HK-2 (cell line): ENCODE results near the gene NUDT22.

Experiments
- DNase-seq: peaks from one replicate; pipeline ENCODE4 v3.0.0-alpha.2; 2018; ENCODE audit not compliant: unreplicated experiment

NUDT22 gene

DNA sequence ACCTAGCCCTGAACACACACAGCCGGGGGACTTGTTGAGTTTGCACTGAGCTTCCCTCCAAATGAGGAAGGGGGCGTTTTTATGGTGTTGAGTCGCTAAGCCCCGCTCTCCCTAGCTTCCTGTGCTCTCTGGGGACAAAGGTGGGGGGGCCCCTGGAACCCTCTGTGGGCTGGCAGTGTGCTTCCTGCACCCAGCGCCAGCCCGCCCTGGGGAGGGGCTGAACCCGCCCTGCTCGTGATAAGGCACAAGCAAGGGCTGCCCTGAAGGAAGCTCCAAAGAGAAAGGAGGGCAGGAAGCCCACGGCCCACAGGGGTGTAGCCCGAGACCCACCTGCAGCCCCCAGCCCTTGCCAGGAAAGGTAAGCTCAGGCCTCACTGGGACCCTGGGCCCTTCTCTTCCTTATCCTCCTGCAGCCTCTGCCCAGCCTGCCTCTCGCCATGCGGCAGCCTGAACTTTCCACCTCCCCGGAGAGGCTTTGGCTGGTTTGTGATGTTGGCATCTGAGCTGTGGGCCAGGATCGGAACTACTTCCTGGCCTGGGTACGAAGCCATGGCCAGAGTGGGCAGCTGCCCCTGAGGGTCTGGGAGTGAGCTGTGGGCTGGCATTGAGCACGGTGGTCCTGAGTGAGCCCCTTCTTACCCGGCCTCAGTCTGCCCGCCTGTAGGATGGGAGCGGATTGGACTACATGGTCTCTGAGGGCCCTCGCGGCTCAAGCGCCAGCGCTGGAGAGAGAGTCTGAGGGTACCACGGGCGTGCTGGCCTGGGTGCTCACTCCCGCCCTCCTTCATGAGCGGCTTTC lies 19.4 kb upstream of the NUDT22 start, which contains the start of gene FERMT3:
TSS of gene FERMT3 (plus strand) at position 265 of the 799 bp plus-strand sequence. CDS start 644 bp downstream, outside the sequence.
- no peak for DNase-seq

DNA sequence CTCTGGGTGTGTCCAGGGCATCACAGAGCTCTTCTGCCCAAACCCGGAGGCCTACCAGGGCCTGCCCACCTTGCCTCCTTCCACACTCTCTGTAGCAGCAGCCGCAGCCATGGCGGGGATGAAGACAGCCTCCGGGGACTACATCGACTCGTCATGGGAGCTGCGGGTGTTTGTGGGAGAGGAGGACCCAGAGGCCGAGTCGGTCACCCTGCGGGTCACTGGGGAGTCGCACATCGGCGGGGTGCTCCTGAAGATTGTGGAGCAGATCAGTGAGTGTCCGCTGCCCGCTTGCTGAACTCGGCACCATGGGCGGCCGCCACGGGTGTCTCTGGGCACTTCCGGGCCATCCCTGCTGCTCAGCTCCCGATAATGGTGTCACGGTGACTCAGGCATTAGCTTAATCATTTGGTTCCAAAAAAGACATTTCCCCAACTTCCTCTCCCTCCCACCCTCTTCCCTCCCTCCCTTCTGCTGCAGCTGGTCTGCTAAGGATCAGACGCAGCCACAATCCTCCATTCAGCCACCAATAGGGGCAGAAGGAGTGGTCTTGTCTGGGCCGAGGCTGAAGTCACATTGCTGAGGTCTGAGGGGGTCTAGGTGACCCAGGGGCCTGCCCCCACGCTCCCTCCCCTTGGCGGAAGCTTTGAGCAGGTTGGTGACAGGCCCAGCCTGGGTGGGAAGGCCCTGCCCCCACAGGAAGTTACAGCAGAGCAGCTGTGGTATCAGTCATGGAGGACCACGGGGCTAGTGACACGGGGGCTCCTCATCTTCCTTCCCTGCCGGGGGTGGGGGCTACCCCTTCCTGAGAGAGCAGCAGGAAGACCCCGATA lies 18.6 kb upstream of the NUDT22 start:
- DNase-seq = no peak

GRCh38 chr11:64208086-64208795 lies 17.8 kb upstream of the NUDT22 start:
- DNase-seq = no peak

- no peak for DNase-seq
Observed at GRCh38 chr11:64208796-64209562, 17.1 kb upstream of the NUDT22 start.

DNA sequence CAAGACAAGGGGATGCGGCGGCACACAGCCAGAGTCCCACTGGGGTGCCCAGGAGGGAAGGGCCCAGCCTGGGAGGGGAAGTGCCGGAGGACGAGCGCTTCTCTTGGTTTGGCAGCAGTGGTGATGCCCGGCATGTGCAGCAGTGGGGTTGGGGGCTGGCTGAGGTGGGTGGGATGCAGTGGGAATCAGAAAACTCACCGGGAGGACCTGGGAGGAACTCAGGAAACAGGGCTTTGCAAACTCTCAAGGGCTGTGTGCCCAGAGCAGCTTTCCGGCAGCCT lies 16.6 kb upstream of the NUDT22 start:
- DNase-seq = no peak

- DNase-seq = no peak
Observed at GRCh38 chr11:64210301-64211020, 15.6 kb upstream of the NUDT22 start.

- no peak for DNase-seq
Observed at GRCh38 chr11:64211181-64211872, 14.7 kb upstream of the NUDT22 start.

DNA sequence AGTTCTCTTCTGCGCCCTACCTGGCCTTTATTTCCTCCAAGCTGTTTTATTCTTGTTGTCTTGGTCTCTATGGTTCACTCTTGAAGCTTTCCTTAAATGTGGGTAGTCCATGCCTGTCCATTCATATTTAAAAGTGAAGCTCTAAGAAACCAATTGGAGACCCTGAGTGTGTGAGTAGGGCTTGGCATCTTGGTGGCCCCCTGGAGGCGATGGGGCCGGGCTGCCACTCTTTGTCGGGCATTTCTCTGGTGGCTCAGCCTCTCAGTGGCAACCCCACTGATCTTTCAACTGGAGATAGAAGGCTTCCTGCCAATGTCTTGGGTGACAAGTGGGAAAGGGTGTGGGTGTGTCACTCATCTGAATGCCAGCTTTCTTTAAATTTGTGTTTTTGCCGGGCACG lies 9.2 kb upstream of the NUDT22 start:
- no peak for DNase-seq

DNA sequence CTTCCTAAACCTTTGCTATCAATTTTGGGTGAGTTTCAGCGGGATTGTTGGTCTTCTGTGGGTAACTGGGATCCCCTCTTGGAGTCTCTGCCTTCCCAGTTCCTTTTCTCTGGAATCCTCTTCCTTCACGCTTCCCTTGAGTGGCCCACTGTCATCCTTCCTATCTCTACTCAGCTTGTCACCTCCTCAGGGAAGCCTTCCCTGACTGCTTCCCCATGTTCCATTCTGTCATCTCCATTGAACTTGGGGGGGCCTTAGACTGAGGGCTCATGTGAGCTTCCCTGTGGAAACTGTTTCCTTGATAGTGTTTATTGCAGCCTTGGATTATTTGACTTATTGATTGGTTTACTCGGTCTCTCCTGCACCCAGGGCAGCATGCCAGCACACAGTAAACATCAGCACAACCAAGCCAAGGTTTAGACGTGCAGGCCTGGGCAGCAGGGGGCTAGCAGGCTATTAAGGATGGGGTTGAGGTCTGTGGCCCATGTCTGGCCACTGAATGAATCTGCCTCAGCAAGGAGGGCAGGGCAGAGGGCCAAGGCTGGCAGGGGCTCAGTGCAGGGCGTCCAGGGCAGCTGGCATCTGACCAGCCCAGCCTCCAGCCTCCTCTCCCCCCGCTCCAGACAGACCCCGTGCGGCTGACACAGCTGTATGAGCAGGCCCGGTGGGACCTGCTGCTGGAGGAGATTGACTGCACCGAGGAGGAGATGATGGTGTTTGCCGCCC lies 7.3 kb upstream of the NUDT22 start:
- no peak for DNase-seq

GRCh38 chr11:64219354-64219684 lies 6.8 kb upstream of the NUDT22 start:
- DNase-seq = no peak

GRCh38 chr11:64219755-64220154 lies 6.3 kb upstream of the NUDT22 start:
- no peak for DNase-seq

- no peak for DNase-seq
Observed at GRCh38 chr11:64220271-64220670, 5.8 kb upstream of the NUDT22 start.

GRCh38 chr11:64220798-64221197 lies 5.3 kb upstream of the NUDT22 start:
- no peak for DNase-seq

GRCh38 chr11:64222651-64223000 lies 3.4 kb upstream of the NUDT22 start:
- no peak for DNase-seq

- no peak for DNase-seq
Observed at GRCh38 chr11:64223001-64223651, 2.9 kb upstream of the NUDT22 start.

GRCh38 chr11:64224151-64224890 lies 1.8 kb upstream of the NUDT22 start:
- DNase-seq = no peak

- no peak for DNase-seq
Observed at GRCh38 chr11:64224891-64225607, 1.0 kb upstream of the NUDT22 start.

- no peak for DNase-seq
Observed at GRCh38 chr11:64226507-64227051, 505 bp downstream of the NUDT22 start.
